Measurements from ENCODE around the gene GALNT2.

DNA sequence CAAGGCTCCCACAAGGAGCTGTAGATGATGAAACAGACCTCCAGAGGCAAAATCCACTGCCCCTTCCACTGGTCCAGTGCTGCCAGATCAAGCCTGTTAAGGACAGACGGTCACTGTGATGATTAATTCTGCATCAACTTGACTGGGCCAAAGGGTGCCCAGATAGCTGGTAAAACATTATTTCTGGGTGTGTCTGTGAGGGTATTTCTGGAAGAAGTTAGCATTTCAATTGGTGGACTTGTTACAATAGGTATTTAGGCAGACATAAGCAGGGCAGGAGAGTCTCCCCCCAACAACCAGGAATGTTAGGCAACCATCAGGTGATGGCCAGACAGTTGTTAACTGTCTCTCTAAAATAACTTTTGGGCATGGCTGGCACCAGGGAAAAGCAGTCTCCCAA lies 40.9 kb upstream of the GALNT2 start:
- TF ChIP-seq, protein P1, sequence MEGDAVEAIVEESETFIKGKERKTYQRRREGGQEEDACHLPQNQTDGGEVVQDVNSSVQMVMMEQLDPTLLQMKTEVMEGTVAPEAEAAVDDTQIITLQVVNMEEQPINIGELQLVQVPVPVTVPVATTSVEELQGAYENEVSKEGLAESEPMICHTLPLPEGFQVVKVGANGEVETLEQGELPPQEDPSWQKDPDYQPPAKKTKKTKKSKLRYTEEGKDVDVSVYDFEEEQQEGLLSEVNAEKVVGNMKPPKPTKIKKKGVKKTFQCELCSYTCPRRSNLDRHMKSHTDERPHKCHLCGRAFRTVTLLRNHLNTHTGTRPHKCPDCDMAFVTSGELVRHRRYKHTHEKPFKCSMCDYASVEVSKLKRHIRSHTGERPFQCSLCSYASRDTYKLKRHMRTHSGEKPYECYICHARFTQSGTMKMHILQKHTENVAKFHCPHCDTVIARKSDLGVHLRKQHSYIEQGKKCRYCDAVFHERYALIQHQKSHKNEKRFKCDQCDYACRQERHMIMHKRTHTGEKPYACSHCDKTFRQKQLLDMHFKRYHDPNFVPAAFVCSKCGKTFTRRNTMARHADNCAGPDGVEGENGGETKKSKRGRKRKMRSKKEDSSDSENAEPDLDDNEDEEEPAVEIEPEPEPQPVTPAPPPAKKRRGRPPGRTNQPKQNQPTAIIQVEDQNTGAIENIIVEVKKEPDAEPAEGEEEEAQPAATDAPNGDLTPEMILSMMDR (IDR thresholded peaks at IDR 0.05) = no peak
- TF ChIP-seq POLR2A (IDR thresholded peaks at IDR 0.05) = no peak

Data from adrenal gland (tissue), 5 donors.